GM19463 (cell line): ENCODE data around the gene NRM.
A peak's percentile ranks its signal among the peaks of the same experiment; 100 is the strongest.

Experiments
- ATAC-seq: cut with Tn5 transposase; IDR thresholded peaks from one replicate; pipeline ENCODE4 v1.9.1; 2021; ENCODE audit warnings: mild to moderate bottlenecking, moderate library complexity; ENCODE audit not compliant: unreplicated experiment

NRM gene

GRCh38 chr6:30689985-30690384 lies 799 bp downstream of the NRM start:
- no peak for ATAC-seq

- no peak for ATAC-seq
Observed at GRCh38 chr6:30689022-30689865, 1.5 kb downstream of the NRM start.

DNA sequence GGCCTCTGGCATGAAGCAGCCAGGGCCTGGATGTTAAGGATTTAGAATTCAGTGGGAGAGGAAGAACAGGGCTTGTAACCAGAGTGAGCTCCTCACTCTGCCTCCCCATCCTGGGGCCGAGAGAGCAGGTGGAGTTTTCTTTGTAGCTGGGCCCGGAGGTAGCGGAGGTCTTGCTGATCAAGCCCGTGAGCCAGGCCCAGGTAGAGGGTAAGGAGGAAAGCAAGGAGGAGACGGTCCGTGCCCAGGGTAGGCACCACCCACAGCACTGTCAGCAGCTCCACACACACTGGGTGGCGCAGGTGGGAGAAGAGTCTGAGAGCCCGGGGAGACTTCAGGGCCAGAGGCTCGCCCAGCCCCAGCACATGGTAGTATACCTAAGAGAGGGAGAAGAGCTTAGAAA lies 2.2 kb downstream of the NRM start:
- ATAC-seq = no peak

- no peak for ATAC-seq
Observed at GRCh38 chr6:30687659-30688431, 2.9 kb downstream of the NRM start.

DNA sequence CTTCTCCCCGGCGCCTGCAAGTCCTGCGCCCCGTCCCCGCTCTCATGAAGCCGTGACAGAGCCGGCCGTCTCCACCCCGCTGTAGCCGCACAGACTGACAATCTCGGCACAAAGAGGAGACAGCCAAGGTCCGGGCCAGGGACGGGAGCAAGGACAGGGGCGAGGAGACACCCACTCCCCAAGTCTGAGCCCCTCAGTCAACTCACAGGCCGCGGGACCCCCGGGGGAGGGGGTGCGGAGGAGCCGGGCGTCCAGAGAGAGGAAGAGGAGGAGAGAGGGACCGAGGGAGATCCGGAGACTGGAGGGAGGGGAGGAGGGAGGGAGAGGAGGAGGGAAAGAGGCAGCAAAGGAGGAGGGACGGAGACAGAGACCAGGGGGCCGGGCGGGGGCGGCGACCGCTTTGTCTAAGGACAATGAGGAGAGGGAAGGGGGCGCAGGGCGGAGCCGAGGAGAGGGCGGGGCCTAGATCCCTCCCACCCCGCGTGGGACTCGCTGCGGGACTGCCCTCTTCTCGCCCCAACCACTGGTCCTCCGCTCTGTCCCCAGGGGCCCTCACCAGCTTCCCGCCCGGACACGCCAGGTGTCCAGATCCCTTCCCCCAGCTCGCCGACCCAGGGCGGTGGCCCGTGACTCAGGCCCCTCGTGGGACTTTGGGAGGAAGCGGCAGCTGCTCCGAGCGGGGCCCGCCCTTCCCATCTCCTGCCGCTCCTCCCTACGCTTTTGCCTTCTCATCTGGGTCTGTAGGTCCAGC lies 3.7 kb downstream of the NRM start:
- ATAC-seq = peak; percentile 48

GRCh38 chr6:30686009-30686907 lies 4.5 kb downstream of the NRM start, which contains the start of gene PPP1R18:
Gene PPP1R18 (minus strand): TSS chr6:30686645. CDS start chr6:30686018, 627 bp downstream.
- ATAC-seq = no peak

- ATAC-seq = no peak
Observed at GRCh38 chr6:30685157-30686008, 5.4 kb downstream of the NRM start.

DNA sequence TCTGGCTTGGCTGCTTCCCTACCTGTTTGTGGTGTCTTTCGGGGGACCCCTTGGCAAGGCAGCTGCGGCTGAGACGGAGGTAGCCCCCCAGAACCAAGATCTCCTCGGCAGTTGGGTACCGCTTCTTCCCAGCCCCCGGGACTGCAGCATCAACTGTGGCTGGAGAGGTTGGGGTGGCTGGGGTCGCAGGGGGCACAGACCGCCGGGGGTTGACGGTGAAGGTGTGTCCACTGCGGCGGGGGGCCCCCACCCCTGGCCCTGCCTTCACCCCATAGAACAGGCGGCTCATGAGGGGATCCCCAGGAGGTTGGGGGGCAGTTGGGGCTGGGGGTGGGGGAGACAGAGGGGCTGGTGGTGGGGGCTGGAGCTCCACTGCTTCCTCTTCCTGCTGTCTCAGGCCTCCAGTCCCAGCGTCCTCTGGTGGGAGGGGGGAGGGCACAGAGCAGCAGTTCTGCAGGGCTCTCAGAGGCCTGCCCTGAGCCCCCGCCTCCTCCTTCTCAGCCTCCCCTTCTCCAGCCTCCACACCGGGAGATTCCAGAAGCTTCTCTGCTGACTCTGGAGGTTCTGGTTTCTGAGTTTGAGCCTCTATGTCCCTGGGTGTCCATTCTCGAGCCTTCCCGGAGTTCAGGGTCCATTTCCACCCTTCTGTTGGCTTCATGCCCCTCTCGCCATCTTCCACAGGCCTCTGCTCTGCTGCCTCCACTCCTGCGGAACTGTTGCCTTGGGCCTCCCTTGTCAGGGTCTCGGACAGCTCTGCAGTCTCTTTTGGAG lies 6.2 kb downstream of the NRM start:
- no peak for ATAC-seq

- no peak for ATAC-seq
Observed at GRCh38 chr6:30683980-30684338, 6.8 kb downstream of the NRM start.

DNA sequence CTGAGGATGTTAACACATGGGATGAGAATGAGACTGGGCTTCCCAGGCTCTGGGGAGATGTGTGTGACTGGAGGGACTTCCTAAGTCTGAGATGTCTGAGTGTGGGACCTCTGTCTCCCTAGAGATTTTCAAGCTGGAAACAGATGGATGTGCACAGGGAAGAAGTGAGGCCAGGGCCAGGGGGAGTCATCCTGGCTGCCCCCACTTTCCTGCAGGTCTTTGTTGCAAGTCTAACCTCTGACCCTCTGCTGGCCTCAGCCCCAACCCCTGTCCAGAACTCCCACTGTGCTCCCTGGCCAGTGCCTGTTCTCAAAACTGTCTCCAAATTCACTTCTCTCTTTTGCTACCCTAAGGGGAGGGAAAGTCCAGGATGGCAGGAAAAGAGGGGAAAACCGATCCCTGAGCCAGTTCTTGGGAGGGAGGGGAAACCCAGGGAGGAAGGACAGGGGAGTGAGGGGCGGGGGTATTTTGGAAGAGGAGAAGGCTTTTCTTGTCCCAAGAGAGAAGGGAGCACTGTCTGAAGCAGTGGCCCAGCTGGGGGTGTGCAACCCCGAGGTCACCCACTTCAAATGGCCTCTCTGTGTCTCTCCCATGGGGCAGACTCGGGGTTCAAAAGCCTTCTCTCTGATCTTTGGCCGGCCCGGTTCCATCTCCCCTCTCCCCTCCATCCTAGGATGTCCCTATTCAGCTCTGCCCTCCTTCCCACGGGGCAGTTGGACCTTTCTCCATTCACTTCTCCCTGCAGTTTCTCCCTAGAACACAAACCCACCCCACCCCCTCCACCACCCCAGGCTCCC lies 7.4 kb downstream of the NRM start:
- no peak for ATAC-seq

DNA sequence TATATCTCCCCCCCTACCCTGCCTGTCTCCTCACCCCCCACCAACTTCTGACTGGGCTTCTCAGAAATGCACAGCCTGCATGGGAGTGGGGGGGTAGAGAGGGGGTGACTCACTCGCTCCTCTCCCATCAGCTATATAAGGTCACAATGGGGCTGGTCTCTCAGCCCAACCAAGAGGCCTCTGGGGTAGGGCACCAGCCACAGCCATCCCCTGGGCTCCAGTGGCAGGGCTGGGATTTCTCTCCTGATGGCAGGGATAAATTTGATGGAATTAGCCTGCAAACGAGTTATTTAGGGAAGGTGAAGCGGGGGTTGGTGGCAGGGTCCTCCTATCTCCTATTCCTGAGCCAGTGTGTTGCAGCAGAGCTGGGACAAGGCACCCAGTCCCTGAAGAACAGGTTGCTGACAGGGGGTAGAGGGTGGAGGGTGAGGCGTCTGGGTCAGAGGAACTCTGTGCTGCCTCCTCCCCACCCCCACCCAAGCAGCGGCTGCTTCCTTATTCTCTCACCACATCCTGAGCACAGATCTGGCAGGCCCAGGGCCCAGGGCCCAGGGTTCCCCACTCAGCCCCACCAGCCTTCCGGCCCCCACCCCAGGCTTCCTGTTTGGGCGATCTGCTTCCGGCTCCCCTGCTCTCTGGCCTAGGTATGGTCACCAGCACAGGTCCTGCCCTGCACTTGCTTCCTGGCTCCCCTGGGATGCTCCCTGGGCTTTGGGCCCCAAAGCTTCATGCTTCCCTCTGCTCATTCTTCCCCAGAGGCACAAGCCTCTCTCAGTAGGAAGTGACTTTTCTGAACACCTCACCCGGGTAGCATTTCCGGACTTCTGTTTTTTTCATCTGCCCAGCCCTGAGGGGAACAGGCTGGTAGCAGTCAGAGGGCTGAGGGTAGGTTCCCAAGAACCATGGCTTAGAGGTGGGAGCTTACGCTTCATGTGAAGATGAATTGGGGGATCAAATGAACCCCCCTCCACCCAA lies 8.4 kb downstream of the NRM start:
- ATAC-seq = peak; percentile 36

GRCh38 chr6:30681766-30682142 lies 9.0 kb downstream of the NRM start:
- no peak for ATAC-seq

- ATAC-seq = no peak
Observed at GRCh38 chr6:30679765-30680535, 10.8 kb downstream of the NRM start.

DNA sequence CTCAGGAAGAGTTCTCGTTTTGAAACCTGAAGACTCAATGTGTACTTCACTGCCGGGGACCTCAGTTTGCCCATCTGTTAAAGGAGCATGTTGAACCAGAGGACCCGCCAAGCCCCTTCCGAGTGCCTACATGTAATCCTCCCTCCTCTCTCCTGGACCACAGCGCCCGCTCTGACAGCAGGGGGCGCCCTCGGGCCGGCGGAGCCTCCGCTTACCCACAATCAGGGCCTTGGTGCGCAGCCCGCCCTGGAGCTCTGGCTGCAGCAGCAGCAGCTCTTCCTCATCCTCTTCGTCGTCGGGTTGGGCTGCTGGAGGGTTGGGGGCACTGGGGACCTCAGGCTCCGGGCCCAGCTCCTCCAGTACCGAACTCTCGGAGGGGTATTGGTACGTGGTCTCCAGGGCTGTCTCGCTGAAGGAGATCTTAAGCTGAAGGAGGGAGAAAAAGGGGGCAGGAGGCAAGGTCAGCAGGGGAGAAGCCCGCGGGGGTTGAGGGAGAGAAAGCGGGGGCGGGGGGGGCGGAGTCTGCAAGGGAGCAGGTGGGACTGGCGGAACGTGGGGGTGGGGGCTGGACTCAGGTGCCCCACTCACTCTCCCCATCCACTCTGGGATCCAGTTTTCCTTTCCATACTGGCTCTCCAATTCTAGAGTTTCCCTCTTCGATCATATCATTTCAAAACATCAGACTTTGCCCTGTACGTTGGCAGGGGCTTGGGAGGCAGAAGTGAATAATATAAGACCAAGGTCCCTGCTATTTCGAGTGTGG lies 11.6 kb downstream of the NRM start:
- peak; percentile 45 for ATAC-seq

GRCh38 chr6:30676660-30677285 lies 14.0 kb downstream of the NRM start:
- no peak for ATAC-seq
